Neural progenitor cell (in vitro differentiated cells): ENCODE data around the gene BICD2.

ENCODE experiments used
- CTCF ChIP-seq: fragments of 200-600 bp; sonication (generic); IDR thresholded peaks from 2 replicates; pipeline ENCODE4 v1.5.1; 2017; ENCODE audit warnings: antibody characterized with exemption, mild to moderate bottlenecking
- EZH2 ChIP-seq: fragments of 200-600 bp; sonication (generic); IDR thresholded peaks from 2 replicates; pipeline ENCODE4 v1.6.1; 2017; ENCODE audit warnings: antibody characterized with exemption, mild to moderate bottlenecking, moderate library complexity
- EZH2phosphoT487 ChIP-seq: fragments of 200-600 bp; sonication (generic); IDR thresholded peaks from 2 replicates; pipeline ENCODE4 v1.6.1; 2017; ENCODE audit warnings: antibody characterized with exemption

- no peak for TF ChIP-seq CTCF
- TF ChIP-seq EZH2phosphoT487: no peak
- TF ChIP-seq EZH2: no peak
Observed at GRCh38 chr9:92740446-92740961, 24.1 kb downstream of the BICD2 start.
